GM18511 (cell line): Measurements from ENCODE around the gene RPL27A.

ENCODE experiments used
- ATAC-seq: cut with Tn5 transposase; IDR thresholded peaks from one replicate; pipeline ENCODE4 v1.9.1; 2021; ENCODE audit warnings: mild to moderate bottlenecking, moderate library complexity; ENCODE audit not compliant: unreplicated experiment

Gene RPL27A

GRCh38 chr11:8720352-8720751, 37.8 kb downstream of the RPL27A start:
- ATAC-seq = no peak

DNA sequence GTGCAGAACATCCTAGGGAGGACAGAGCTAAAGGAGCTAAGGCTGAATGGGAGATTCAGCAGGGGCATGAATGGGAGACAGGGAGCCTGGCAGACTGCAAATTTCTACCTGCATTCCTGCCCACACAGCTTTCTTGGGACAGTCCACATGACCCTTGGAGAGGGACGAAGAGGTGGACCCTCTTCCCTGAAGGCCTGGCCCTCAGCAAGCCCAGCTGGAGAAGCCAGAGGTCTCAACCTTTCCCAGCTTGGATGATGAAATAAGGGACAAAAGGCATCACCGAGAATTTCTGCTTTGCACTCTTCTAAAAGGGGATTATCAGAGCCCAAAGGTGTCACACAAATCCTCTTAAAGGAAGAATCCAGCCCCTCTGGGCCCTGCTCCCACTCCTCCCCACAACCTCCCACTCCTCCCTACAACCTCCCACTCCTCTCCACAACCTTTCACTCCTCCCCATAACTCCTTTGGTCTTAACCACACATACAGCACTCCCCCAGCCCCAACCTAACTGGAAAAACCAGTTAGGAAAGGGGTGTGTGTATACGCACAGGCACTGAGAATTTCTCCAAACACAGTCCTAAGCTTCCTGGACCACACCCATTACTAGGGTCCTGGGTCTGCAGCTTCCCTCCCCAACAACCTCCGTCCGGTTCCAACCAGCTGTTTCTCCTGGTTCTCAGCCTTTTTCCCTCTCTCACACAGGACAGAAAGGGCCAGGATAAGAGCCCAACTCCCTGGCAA, 38.4 kb downstream of the RPL27A start:
- ATAC-seq = no peak

GRCh38 chr11:8721609-8722500, 39.3 kb downstream of the RPL27A start:
- ATAC-seq = no peak

DNA sequence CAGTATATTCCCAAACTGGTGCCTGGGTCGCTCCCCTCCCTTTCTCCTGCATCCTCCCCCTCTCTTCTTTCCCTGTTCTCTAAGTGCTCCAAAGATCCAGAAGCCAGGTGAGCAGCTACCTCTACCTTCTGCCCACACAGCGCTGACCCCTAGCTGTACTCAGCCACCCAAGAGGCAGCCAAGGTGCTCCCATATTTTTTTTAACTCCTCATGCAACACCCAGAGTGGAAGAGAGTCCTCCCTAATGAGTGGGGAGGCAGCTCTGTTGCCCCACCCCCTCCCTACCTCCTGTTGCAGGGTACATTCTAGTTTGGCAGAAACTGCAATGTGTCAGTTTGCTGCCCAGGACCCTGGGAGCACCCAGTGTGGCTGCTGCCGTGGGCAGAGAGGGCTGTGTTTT, 40.2 kb downstream of the RPL27A start:
- no peak for ATAC-seq

GRCh38 chr11:8723711-8724110, 41.1 kb downstream of the RPL27A start:
- ATAC-seq = no peak

GRCh38 chr11:8724682-8725081, 42.1 kb downstream of the RPL27A start:
- no peak for ATAC-seq

DNA sequence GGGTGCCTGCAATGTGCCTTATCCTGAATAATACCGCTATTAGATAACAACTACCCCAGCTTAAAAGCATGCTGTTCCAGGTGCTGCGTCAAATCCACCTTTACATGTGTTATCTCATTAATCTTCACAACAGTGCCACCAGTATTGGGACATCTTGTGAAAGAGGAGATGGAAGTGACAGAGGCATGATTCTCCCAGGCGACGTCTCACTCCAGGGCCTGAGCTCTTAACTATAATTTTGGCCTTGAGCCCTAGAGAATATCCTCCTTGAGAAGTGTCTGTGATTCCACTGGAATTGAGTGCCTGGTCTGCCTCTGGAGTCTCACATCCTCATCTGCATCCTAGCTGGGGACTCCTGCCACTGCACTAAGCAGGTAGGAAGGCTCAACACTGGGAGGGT, 43.8 kb downstream of the RPL27A start:
- no peak for ATAC-seq

DNA sequence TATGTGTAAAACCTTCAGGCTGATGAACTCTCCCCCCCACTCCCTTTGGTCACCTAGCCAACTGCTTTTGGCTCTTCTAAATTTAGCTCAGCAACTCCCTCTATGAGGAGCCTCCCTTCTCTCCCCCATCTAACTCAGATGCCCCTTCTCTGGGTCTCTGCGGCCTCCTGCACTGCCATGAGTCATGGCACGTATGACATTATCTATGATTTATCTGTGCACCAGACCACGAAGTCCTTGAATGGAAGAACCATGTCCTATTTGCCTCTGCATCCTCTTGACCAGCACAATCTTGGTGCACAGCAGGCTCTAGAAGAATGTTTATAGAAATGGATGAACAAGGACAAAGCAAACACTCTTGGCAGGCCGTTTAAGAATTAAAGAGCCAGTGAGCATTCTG, 46.0 kb downstream of the RPL27A start:
- ATAC-seq = no peak

- ATAC-seq = no peak
Observed at GRCh38 chr11:8729067-8729466, 46.5 kb downstream of the RPL27A start.

DNA sequence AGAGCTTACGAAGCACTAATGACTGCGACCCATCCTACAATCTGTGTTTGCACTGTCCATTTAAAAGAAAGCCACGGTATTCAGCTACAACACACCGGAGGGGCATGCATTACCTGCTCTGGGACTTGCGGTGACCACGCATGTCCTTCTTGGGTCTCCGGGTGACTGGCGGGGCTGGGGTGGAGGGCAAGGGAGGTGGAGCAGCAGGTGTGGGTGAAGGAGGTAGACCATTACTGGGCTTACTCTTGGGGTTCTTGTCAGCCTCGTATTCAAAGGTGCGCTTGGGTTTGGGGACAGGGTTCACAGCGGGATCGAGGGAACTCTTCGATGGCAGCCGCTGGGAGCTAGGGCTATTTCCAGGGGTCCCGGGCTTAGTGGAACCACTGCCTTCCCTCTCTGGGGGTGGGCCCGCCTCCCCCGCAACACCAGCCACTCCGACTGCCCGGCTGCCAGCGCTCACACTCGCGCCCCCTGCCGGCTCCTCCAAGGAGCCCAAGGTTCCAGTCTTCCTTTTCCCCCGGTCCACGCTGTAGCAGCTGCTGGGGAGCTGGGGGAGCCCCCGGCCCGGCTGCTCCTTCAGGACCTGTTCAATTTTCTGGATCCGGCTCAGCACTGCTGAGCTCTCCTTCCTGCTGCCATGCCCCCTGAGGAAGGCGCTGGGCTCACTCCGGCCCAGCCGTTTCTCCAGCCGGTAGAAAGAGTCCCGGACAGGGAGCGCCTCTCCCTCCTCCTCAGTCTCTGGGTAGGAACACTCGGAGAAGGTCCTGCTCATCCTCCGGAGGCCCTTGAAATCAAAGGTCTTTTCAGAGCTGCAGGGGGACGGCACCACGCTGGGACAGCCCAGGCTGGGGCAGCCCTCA, 47.5 kb downstream of the RPL27A start:
- ATAC-seq = no peak

- ATAC-seq = no peak
Observed at GRCh38 chr11:8730697-8731020, 48.1 kb downstream of the RPL27A start.

DNA sequence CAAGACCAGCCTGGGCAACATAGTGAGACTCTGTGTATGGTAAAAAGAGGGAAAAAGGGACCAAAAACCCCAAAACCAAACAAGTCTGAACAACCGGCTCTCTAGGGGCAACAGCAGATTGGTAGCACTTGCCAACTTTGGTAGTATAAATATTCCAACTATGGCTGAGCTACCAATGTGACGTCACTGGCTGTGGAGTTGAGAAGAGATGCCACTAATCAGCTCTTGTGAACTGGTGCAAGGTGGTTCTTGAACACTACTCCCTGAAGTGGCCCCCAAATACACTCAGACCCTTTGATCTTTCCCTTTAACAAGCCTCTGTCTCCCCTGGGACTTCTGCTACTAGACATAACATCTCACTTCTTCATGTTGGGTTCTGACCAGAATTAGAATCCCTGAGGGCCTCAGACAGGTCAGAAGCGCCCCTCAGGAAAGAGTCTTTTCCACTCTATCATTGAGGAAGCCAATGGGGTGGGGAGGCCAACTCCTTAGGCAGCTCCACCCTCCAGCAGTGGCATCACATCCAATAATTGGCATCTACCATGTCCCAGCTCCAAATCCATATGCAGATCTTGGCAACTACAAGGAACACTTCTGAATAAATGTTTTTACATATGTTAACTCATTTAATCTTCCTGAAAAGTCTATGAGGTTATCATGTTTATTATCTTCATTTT, 49.2 kb downstream of the RPL27A start:
- peak; percentile 45 for ATAC-seq

GRCh38 chr11:8732324-8732670, 49.7 kb downstream of the RPL27A start:
- peak; percentile 93 for ATAC-seq

GRCh38 chr11:8732748-8733241, 50.2 kb downstream of the RPL27A start:
- ATAC-seq = peak; percentile 11

- ATAC-seq = no peak
Observed at GRCh38 chr11:8733852-8734251, 51.3 kb downstream of the RPL27A start.

- no peak for ATAC-seq
Observed at GRCh38 chr11:8735094-8735493, 52.5 kb downstream of the RPL27A start.

DNA sequence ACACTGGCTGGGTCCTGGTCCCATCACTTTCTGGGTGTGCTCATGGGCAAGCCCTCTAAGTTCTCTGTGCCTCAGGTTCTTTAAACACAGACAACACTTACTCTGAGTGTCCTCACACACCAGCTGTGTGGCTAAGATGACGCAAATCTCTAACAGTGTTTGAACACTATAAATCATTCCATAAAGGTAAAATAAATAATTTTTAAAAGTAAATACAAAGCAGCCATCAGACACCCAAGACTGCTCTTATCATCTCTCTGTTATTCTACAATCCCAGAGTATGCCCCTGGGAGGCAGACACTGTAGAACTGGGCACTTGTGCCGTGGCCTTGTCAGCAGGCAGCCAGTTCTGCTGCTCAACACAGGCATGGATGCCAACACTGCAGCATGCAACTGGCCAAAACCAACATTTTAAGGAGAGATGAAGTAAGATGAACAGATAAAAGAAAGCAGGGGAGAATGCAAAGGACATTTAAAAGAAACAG, 56.8 kb downstream of the RPL27A start:
- ATAC-seq = no peak
